HCT116 (cell line): Measurements from ENCODE around the gene GNA15. TPM values are rescaled to one million over a fixed set of nuclear protein-coding genes. Genes with fewer than 3 reads are reported as not detected.

Source experiments
- ATAC-seq: fragments of 200-7000 bp; cut with Tn5 transposase; 2 replicates; pipeline ENCODE4 v1.9.1; 2020; ENCODE audit warnings: mild to moderate bottlenecking, moderate library complexity
- BruUV-seq: library from RNA; stranded (reverse); fragments of 400-500 nt; replicated peaks from 2 replicates; lab custom pipeline; 2021; lab: Mats Ljungman, UMichigan
- CTCF ChIA-PET: fragments of 300-600 bp; sonication (Branson Sonifier 250); formaldehyde crosslinking; loops from one replicate; lab custom pipeline; 2021; ENCODE audit warnings: antibody characterized with exemption; lab: Charles Lee
- POLR2A ChIA-PET: fragments of 300-600, 350-600 bp; sonication (Branson Sonifier 250); formaldehyde crosslinking; loops from one replicate; lab custom pipeline; 2021; ENCODE audit warnings: antibody characterized with exemption; lab: Charles Lee
- RAD21 ChIA-PET, 2 experiments: fragments of 300-600 bp; sonication (Branson Sonifier 250); formaldehyde crosslinking; loops; one replicate each; lab custom pipeline; 2023; ENCODE audit warnings: low total read pairs in 2 of 2; ENCODE audit not compliant: uncharacterized antibody in 2 of 2, unreplicated experiment in 2 of 2, low non-redundant PET in 1 of 2; lab: Charles Lee
- DNase-seq: peaks from one replicate; pipeline ENCODE4 v3.0.0-alpha.2; 2010; ENCODE audit warnings: low read depth, low spot score
- H2AFZ ChIP-seq: fragments of 200-600 bp; shearing (Covaris generic), sonication (generic); 2 replicates; pipeline ENCODE4 v1.6.1; 2017; ENCODE audit warnings: low read depth, mixed run types, mixed read lengths, antibody characterized with exemption, low read length; ENCODE audit not compliant: poor library complexity, severe bottlenecking
- H3K27ac ChIP-seq: 2 replicates; pipeline ENCODE4 v1.5.1; 2012; ENCODE audit warnings: low read depth, low read length
- H3K27me3 ChIP-seq: fragments of 200-600 bp; sonication (generic); 2 replicates; pipeline ENCODE4 v1.6.1; 2016; ENCODE audit warnings: mixed run types, low read length, mixed read lengths; ENCODE audit not compliant: insufficient read depth
- H3K36me3 ChIP-seq, 2 experiments: fragments of 200-500 bp in 1 of 2; fragments of 200-600 bp in 1 of 2; sonication (Bioruptor generic) in 1 of 2; sonication (generic) in 1 of 2; 2 replicates each; pipeline versions ENCODE4 v1.5.1 to v1.6.1; 2014 to 2016; ENCODE audit warnings: low read length in 2 of 2, inconsistent platforms in 1 of 2, mixed read lengths in 1 of 2, mixed run types in 1 of 2; ENCODE audit not compliant: insufficient read depth in 2 of 2, control insufficient read depth in 1 of 2
- H3K4me1 ChIP-seq, 2 experiments: fragments of 200-600 bp in 1 of 2; sonication (generic) in 1 of 2; 2 replicates each; pipeline versions ENCODE4 v1.5.1 to v1.6.1; 2012 to 2017; ENCODE audit warnings: low read length in 2 of 2, inconsistent platforms in 1 of 2, mild to moderate bottlenecking in 1 of 2, mixed read lengths in 1 of 2, mixed run types in 1 of 2, moderate library complexity in 1 of 2; ENCODE audit not compliant: insufficient read depth in 2 of 2, control insufficient read depth in 1 of 2
- H3K4me2 ChIP-seq: fragments of 200-600 bp; sonication (generic); 2 replicates; pipeline ENCODE4 v1.6.1; 2017; ENCODE audit warnings: mixed run types, low read length, mixed read lengths
- H3K4me3 ChIP-seq, 2 experiments: fragments of 200-600 bp in 1 of 2; sonication (generic) in 1 of 2; replicated peaks in 1 of 2; 2 replicates each; pipeline ENCODE4 v1.5.1; 2011 to 2016; ENCODE audit warnings: low read length in 2 of 2, control low read depth in 1 of 2, low read depth in 1 of 2, mild to moderate bottlenecking in 1 of 2, mixed read lengths in 1 of 2, mixed run types in 1 of 2
- H3K79me2 ChIP-seq: fragments of 200-600 bp; sonication (generic); 2 replicates; pipeline ENCODE4 v1.6.1; 2017; ENCODE audit warnings: mild to moderate bottlenecking, mixed run types, low read length, moderate library complexity, mixed read lengths; ENCODE audit not compliant: insufficient read depth
- H3K9ac ChIP-seq: fragments of 200-600 bp; sonication (generic); 2 replicates; pipeline ENCODE4 v1.6.1; 2016; ENCODE audit warnings: low read length, mixed read lengths
- H3K9me2 ChIP-seq: fragments of 200-600 bp; sonication (generic), shearing (Covaris generic); 2 replicates; pipeline ENCODE4 v1.6.1; 2017; ENCODE audit warnings: mixed run types, mild to moderate bottlenecking, moderate library complexity; ENCODE audit not compliant: insufficient read depth
- H3K9me3 ChIP-seq, 2 experiments: fragments of 200-500 bp in 1 of 2; fragments of 200-600 bp in 1 of 2; sonication (Bioruptor generic) in 1 of 2; sonication (generic) in 1 of 2; 2 replicates each; pipeline ENCODE4 v1.6.1; 2014 to 2017; ENCODE audit warnings: low read length in 2 of 2, mixed read lengths in 2 of 2, inconsistent platforms in 1 of 2, low read depth in 1 of 2, mild to moderate bottlenecking in 1 of 2, mixed run types in 1 of 2, moderate library complexity in 1 of 2; ENCODE audit not compliant: control insufficient read depth in 1 of 2, insufficient read depth in 1 of 2
- H4K20me1 ChIP-seq: fragments of 200-600 bp; sonication (generic), shearing (Covaris generic); 2 replicates; pipeline ENCODE4 v1.6.1; 2017; ENCODE audit warnings: mixed run types, mild to moderate bottlenecking, moderate library complexity; ENCODE audit not compliant: insufficient read depth
- POLR2A ChIP-seq: IDR thresholded peaks from 2 replicates; pipeline ENCODE4 v1.7.0; 2011; ENCODE audit warnings: borderline replicate concordance; ENCODE audit not compliant: insufficient read depth, insufficient read length; ENCODE audit errors: extremely low read depth
- POLR2AphosphoS5 ChIP-seq: IDR thresholded peaks from 2 replicates; pipeline ENCODE4 v1.6.1; 2011; ENCODE audit warnings: mild to moderate bottlenecking, low read depth, low read length, moderate library complexity
- RAD21 ChIP-seq: IDR thresholded peaks from 2 replicates; pipeline ENCODE4 v1.6.1; 2012; ENCODE audit warnings: low read depth, mild to moderate bottlenecking
- REST ChIP-seq: IDR thresholded peaks from 2 replicates; pipeline ENCODE4 v1.6.1; 2012; ENCODE audit warnings: low read depth
- SRF ChIP-seq: IDR thresholded peaks from 2 replicates; pipeline ENCODE4 v1.6.1; 2012; ENCODE audit warnings: low read depth
- YY1 ChIP-seq: IDR thresholded peaks from 2 replicates; pipeline ENCODE4 v1.6.1; 2011; ENCODE audit warnings: low read length, low read depth, moderate library complexity, mild to moderate bottlenecking; ENCODE audit not compliant: insufficient replicate concordance; ENCODE audit errors: extremely low read depth
- ZNF274 ChIP-seq: fragments of 200-500 bp; sonication (Bioruptor generic); IDR thresholded peaks from 2 replicates; pipeline ENCODE4 v1.6.1; 2014; ENCODE audit warnings: mild to moderate bottlenecking, low read depth, low read length, inconsistent platforms
- intact Hi-C: fragments of 100-400 bp; cut with micrococcal nuclease; formaldehyde crosslinking; loops from 2 replicates; pipeline ENCODE4 v1.10.0; 2022
- total RNA-seq: library from RNA; stranded (reverse); gene quantifications from one replicate; pipeline ENCODE4 v1.2.1, GENCODE V29; 2021; ENCODE audit not compliant: unreplicated experiment
- TF ChIP-seq, protein P1 (sequence below): IDR thresholded peaks from 2 replicates; pipeline ENCODE4 v1.6.1; 2012

Gene GNA15
- total RNA-seq, 1 experiment from 2014 or later: 1.5 TPM

DNA sequence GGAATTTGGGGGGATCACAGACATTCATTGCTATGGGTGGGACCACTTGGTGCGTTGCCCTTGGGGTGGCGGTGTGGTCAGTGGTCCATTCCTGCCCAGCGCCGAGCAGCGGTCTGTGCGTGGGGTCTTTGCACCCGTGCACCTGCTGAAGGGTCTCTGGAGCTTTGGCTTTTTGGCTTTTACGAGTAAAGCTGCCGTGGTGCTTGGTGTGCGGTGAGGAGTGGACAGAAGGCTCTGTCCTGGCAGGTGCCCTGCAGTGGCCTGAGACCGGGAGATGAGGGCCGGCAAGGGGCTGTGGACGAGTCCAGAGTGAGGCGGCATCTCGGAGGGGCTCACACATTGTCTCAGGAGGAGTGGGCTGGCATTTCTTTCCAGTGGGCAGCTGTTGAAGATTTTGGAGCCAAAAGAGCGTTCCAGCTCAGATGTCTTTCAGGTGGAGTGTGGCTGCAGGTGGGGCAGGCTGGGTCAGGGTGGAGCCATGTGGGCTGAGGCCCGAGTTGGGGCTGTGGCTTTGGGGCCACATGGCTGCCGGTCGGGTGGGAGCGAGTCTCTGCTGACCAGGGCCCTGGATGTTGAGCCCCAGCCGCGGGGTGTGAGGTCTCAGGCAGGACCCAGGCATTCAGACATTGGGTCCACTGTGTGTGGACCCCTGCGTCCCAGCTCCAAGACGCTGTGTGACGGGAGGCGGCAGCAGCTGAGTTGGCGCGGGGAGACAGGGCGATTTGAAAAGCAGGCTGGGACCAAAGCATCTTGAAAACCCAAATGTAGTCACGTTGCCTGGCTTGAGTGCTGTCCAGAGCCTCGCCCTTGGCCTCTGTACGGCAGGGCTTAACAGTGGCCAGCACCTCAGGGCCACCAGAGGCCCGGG is 30.0 kb upstream of the GNA15 start:
- TF ChIP-seq RAD21 (no peak), POLR2AphosphoS5 (no peak), SRF (no peak)
- TF ChIP-seq, all 23 proteins: peak for 0
- H2AFZ ChIP-seq: no peak overlapping the region
- H3K36me3 ChIP-seq: no peaks in the 10 kb centered on the region
- H3K4me3 ChIP-seq: no peak overlapping the region
- no peaks in the 10 kb centered on the region for H3K9me3 ChIP-seq
- RAD21 ChIA-PET: no interaction called here
- no peak overlapping the region for H3K9ac ChIP-seq
- peaks cover 82% of the 10 kb centered on the region for H3K79me2 ChIP-seq
- no peaks in the 10 kb centered on the region for H3K9me2 ChIP-seq
- no peak overlapping the region for H3K4me2 ChIP-seq
- intact Hi-C loops: loop anchor here (2.0 kb wide), 1 partner anchor 143 kb away; no protein-coding TSS in a partner anchor
- no TSS peak for BruUV-seq
- POLR2A ChIA-PET: no interaction called here
- no peaks in the 10 kb centered on the region for H4K20me1 ChIP-seq
- DNase-seq (no peak), ATAC-seq (no peak)
- H3K27ac ChIP-seq: no peak overlapping the region; the same call in 1 of the 2 replicates
- no peaks in the 10 kb centered on the region for H3K27me3 ChIP-seq
- CTCF ChIA-PET: interaction anchor here (1.5 kb wide), 1 partner anchor 154 kb away, joined by 6 read pairs; no protein-coding TSS in a partner anchor
- H3K4me1 ChIP-seq: peaks cover 7 to 13% of the 10 kb centered on the region in 2 experiments

GRCh38 chr19:3106509-3107141 is 29.2 kb upstream of the GNA15 start:
- no peaks in the 10 kb centered on the region for H3K9me2 ChIP-seq
- BruUV-seq: no TSS peak
- ChIA-PET CTCF (interaction anchor here (2.4 kb wide), 1 partner anchor 22 kb away, joined by 24 read pairs; no protein-coding TSS in a partner anchor), RAD21 (no interaction called here), POLR2A (no interaction called here)
- H3K4me3 ChIP-seq: no peak overlapping the region
- no peaks in the 10 kb centered on the region for H4K20me1 ChIP-seq
- peaks cover 7 to 13% of the 10 kb centered on the region in 2 experiments for H3K4me1 ChIP-seq
- peaks cover 79% of the 10 kb centered on the region for H3K79me2 ChIP-seq
- H3K4me2 ChIP-seq: no peak overlapping the region
- H3K9me3 ChIP-seq: no peaks in the 10 kb centered on the region
- TF ChIP-seq POLR2A (no peak), REST (no peak), YY1 (no peak), ZNF274 (no peak)
- TF ChIP-seq, protein P1, sequence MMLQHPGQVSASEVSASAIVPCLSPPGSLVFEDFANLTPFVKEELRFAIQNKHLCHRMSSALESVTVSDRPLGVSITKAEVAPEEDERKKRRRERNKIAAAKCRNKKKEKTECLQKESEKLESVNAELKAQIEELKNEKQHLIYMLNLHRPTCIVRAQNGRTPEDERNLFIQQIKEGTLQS: no peak
- no peak overlapping the region for H3K9ac ChIP-seq
- H3K27me3 ChIP-seq: no peaks in the 10 kb centered on the region
- no peak overlapping the region for H2AFZ ChIP-seq
- no peak overlapping the region for H3K27ac ChIP-seq
- H3K36me3 ChIP-seq: no peaks in the 10 kb centered on the region
- DNase-seq: no peak
- intact Hi-C loops: no loop called here
- no peak for ATAC-seq
